Esophagus (tissue), 2 donors: ENCODE data around the gene WBP1L. TPM values are rescaled to one million over a fixed set of nuclear protein-coding genes. Genes with fewer than 3 reads are reported as not detected.
"Not testable (repeated sequence)": the region's sequence is repeated elsewhere in the genome, so short reads cannot be mapped to it uniquely, and the experiment has no call there.

Experiments
- H3K27ac ChIP-seq, 2 donors: one replicate each; pipeline ENCODE4 v1.5.1; 2013; ENCODE audit warnings: low read depth in 2 of 2, mild to moderate bottlenecking in 2 of 2, inconsistent platforms in 1 of 2, low read length in 1 of 2, moderate library complexity in 1 of 2
- H3K27me3 ChIP-seq, 2 donors: one replicate each; pipeline ENCODE4 v1.6.1; 2013; ENCODE audit warnings: low read length in 2 of 2, control low read depth in 1 of 2, mild to moderate bottlenecking in 1 of 2; ENCODE audit not compliant: insufficient read depth in 2 of 2, control insufficient read depth in 1 of 2
- H3K36me3 ChIP-seq, 2 donors: one replicate each; pipeline ENCODE4 v1.6.1; 2013; ENCODE audit warnings: low read length in 1 of 2; ENCODE audit not compliant: control insufficient read depth in 2 of 2, insufficient read depth in 2 of 2
- H3K4me1 ChIP-seq, 2 donors: one replicate each; pipeline ENCODE4 v1.6.1; 2013; ENCODE audit warnings: low read length in 1 of 2; ENCODE audit not compliant: control insufficient read depth in 2 of 2, insufficient read depth in 2 of 2
- H3K4me3 ChIP-seq, 2 donors: one replicate each; pipeline ENCODE4 v1.5.1; 2013; ENCODE audit warnings: low read length in 2 of 2, mild to moderate bottlenecking in 2 of 2, low read depth in 1 of 2, moderate library complexity in 1 of 2
- H3K9me3 ChIP-seq, 2 donors: one replicate each; pipeline ENCODE4 v1.6.1; 2013; ENCODE audit warnings: mild to moderate bottlenecking in 2 of 2, low read depth in 1 of 2, low read length in 1 of 2, moderate library complexity in 1 of 2; ENCODE audit not compliant: control insufficient read depth in 2 of 2, insufficient read depth in 1 of 2
- WGBS, 2 donors: extraction: QIAGEN DNeasy Blood & Tissue Kit; methylation state at CpG; one replicate each; pipeline ENCODE4 v1.1.7; 2013; 5-methylcytosine and 5-hydroxymethylcytosine counted together
- polyA plus RNA-seq, 2 donors: library from polyadenylated mRNA; stranded (reverse); fragments of 200-250 nt; gene quantifications; one replicate each; pipeline ENCODE4 v1.2.3, GENCODE V29; 2013
- donor health status: healthy with polysubstance abuse.
- donor health status: Bipolar disorder and iron deficiency.

Gene WBP1L
- polyA plus RNA-seq, 2 donors: 13.4 to 17.1 TPM

- peaks cover 8 to 25% of the 10 kb centered on the region in 2 donors for H3K36me3 ChIP-seq
- peaks cover 5 to 6% of the 10 kb centered on the region in 2 donors for H3K4me1 ChIP-seq
- H3K27ac ChIP-seq: peak overlapping the region; percentile 78 to 87
- 74% methylated on average over 23 of the region's 23 CpGs for WGBS, 2 donors
- H3K4me3 ChIP-seq: no peak overlapping the region
- H3K9me3 ChIP-seq: no peaks in the 10 kb centered on the region
- H3K27me3 ChIP-seq: no peaks in the 10 kb centered on the region
These were observed 71.3 kb downstream of the WBP1L start for GRCh38 chr10:102814873-102815661.

- 53 to 61% methylated on average over 12 of the region's 12 CpGs for WGBS, 2 donors
- H3K4me1 ChIP-seq: peaks cover 5 to 6% of the 10 kb centered on the region in 2 donors
- no peaks in the 10 kb centered on the region for H3K27me3 ChIP-seq
- no peaks in the 10 kb centered on the region for H3K9me3 ChIP-seq
- no peak overlapping the region for H3K4me3 ChIP-seq
- peak overlapping the region; percentile 83 to 87 for H3K27ac ChIP-seq
- H3K36me3 ChIP-seq: peaks cover 8 to 25% of the 10 kb centered on the region in 2 donors
These were observed 72.2 kb downstream of the WBP1L start for GRCh38 chr10:102815790-102816549.

- no peaks in the 10 kb centered on the region for H3K27me3 ChIP-seq
- no peak overlapping the region for H3K4me3 ChIP-seq
- H3K36me3 ChIP-seq: peaks cover 4 to 23% of the 10 kb centered on the region in 2 donors
- peak overlapping the region in 1 of 2 donors; percentile 83 for H3K27ac ChIP-seq
- H3K9me3 ChIP-seq: no peaks in the 10 kb centered on the region
- WGBS, 2 donors: 92 to 95% methylated on average over 4 of the region's 4 CpGs
- peaks cover 5 to 6% of the 10 kb centered on the region in 2 donors for H3K4me1 ChIP-seq
These were observed 73.4 kb downstream of the WBP1L start for GRCh38 chr10:102817175-102817574.

- no peaks in the 10 kb centered on the region for H3K27me3 ChIP-seq
- H3K27ac ChIP-seq: peak overlapping the region; percentile 12 to 40
- H3K4me1 ChIP-seq: peaks cover 3 to 6% of the 10 kb centered on the region in 2 donors
- peaks cover 0 to 7% of the 10 kb centered on the region in 2 donors for H3K36me3 ChIP-seq
- H3K9me3 ChIP-seq: no peaks in the 10 kb centered on the region
- H3K4me3 ChIP-seq: no peak overlapping the region
- WGBS, 2 donors: 39 to 50% methylated on average over 6 of the region's 6 CpGs
These were observed 75.3 kb downstream of the WBP1L start for GRCh38 chr10:102819054-102819453.

GRCh38 chr10:102820008-102820407 is 76.3 kb downstream of the WBP1L start:
- not testable (repeated sequence) for H3K4me3 ChIP-seq, H3K36me3 ChIP-seq, H3K27ac ChIP-seq, H3K27me3 ChIP-seq, H3K9me3 ChIP-seq, H3K4me1 ChIP-seq
- WGBS, 2 donors: 96% methylated on average over 5 of the region's 5 CpGs

GRCh38 chr10:102822222-102822621 is 78.5 kb downstream of the WBP1L start:
- 88 to 92% methylated on average over 12 of the region's 12 CpGs for WGBS, 2 donors
- Histone ChIP-seq H3K4me1 (peaks cover 3 to 6% of the 10 kb centered on the region in 2 donors), H3K27ac (no peak overlapping the region), H3K4me3 (no peak overlapping the region), H3K27me3 (no peaks in the 10 kb centered on the region), H3K36me3 (no peaks in the 10 kb centered on the region), H3K9me3 (no peaks in the 10 kb centered on the region)

- Histone ChIP-seq H3K36me3 (no peaks in the 10 kb centered on the region), H3K4me3 (no peak overlapping the region), H3K9me3 (no peaks in the 10 kb centered on the region), H3K27me3 (no peaks in the 10 kb centered on the region), H3K27ac (no peak overlapping the region), H3K4me1 (no peaks in the 10 kb centered on the region)
- 92 to 93% methylated on average over 4 of the region's 4 CpGs for WGBS, 2 donors
These were observed 80.9 kb downstream of the WBP1L start for GRCh38 chr10:102824664-102825063.

GRCh38 chr10:102826148-102826796 is 82.5 kb downstream of the WBP1L start:
- H3K4me1 ChIP-seq: no peaks in the 10 kb centered on the region
- H3K9me3 ChIP-seq: no peaks in the 10 kb centered on the region
- WGBS, 2 donors: 91% methylated on average over 8 to 9 of the region's 9 CpGs
- no peak overlapping the region for H3K27ac ChIP-seq
- H3K36me3 ChIP-seq: no peaks in the 10 kb centered on the region
- H3K27me3 ChIP-seq: no peaks in the 10 kb centered on the region
- H3K4me3 ChIP-seq: no peak overlapping the region

GRCh38 chr10:102827597-102827975 is 83.8 kb downstream of the WBP1L start:
- Histone ChIP-seq H3K36me3 (no peaks in the 10 kb centered on the region), H3K9me3 (no peaks in the 10 kb centered on the region), H3K27ac (no peak overlapping the region), H3K4me3 (no peak overlapping the region), H3K4me1 (no peaks in the 10 kb centered on the region), H3K27me3 (no peaks in the 10 kb centered on the region)
- 83 to 85% methylated on average over 5 of the region's 5 CpGs for WGBS, 2 donors
